GM12878 (cell line): ENCODE results near the gene GAS6. TPM values are rescaled to one million over a fixed set of nuclear protein-coding genes. Genes with fewer than 3 reads are reported as not detected.

Experiments
- ATAC-seq: fragments of 200-7000 bp; cut with Tn5 transposase; 3 replicates; pipeline ENCODE4 v1.9.1; 2020; ENCODE audit warnings: mild to moderate bottlenecking, moderate library complexity
- BruUV-seq: library from RNA; stranded (reverse); fragments of 400-500 nt; replicated peaks from 2 replicates; lab custom pipeline; 2021; lab: Mats Ljungman, UMichigan
- CTCF ChIA-PET: fragments of 300-600 bp; sonication (Branson Sonifier 250); formaldehyde crosslinking; extraction: SDS; loops from one replicate; lab custom pipeline; 2021; ENCODE audit warnings: inconsistent platforms; lab: Yijun Ruan, JAX
- POLR2A ChIA-PET: fragments of 350-600 bp; formaldehyde crosslinking; extraction: SDS; loops from one replicate; lab custom pipeline; 2021; ENCODE audit warnings: inconsistent platforms; lab: Charles Lee
- RAD21 ChIA-PET: fragments of 300-600 bp; sonication (Branson Sonifier 250); formaldehyde crosslinking; loops from one replicate; lab custom pipeline; 2023; ENCODE audit warnings: antibody characterized with exemption; ENCODE audit not compliant: unreplicated experiment; lab: Charles Lee
- SMC1A ChIA-PET: fragments of 300-600 bp; sonication (Branson Sonifier 250); formaldehyde crosslinking; loops from one replicate; lab custom pipeline; 2023; ENCODE audit not compliant: unreplicated experiment, uncharacterized antibody; lab: Charles Lee
- DNase-seq: peaks from one replicate; pipeline ENCODE4 v3.0.0-alpha.2; 2011; ENCODE audit warnings: low read depth, low spot score
- FAIRE-seq: peaks from 3 replicates; lab custom pipeline; 2011; peaks lifted over from hg19 to GRCh38; lab: Jason Lieb, UNC
- H2AFZ ChIP-seq: 2 replicates; pipeline ENCODE4 v1.6.0; 2011; ENCODE audit warnings: low read depth, low read length, control low read depth; ENCODE audit not compliant: control insufficient read depth
- H3K27ac ChIP-seq: 2 replicates; pipeline ENCODE4 v1.5.1; 2011; ENCODE audit warnings: control low read depth; ENCODE audit not compliant: control insufficient read depth, insufficient read depth
- H3K27me3 ChIP-seq, 2 experiments: replicated peaks in 1 of 2; 2 replicates each; pipeline versions ENCODE4 v1.6.0 to v1.6.1; 2011; ENCODE audit warnings: low read length in 1 of 2; ENCODE audit not compliant: control insufficient read depth in 2 of 2, insufficient read depth in 2 of 2
- H3K36me3 ChIP-seq, 2 experiments: 2 replicates each; pipeline ENCODE4 v1.5.1; 2011; ENCODE audit warnings: low read length in 1 of 2; ENCODE audit not compliant: control insufficient read depth in 2 of 2, insufficient read depth in 2 of 2
- H3K4me1 ChIP-seq: 2 replicates; pipeline ENCODE4 v1.6.1; 2011; ENCODE audit warnings: mild to moderate bottlenecking, low read length, moderate library complexity, mixed read lengths; ENCODE audit not compliant: control insufficient read depth, insufficient read depth
- H3K4me2 ChIP-seq: 2 replicates; pipeline ENCODE4 v1.6.0; 2011; ENCODE audit warnings: control low read depth; ENCODE audit not compliant: control insufficient read depth, insufficient read depth
- H3K4me3 ChIP-seq: fragments of 200-600 bp; sonication (generic); 2 replicates; pipeline ENCODE4 v1.5.1; 2016
- H3K79me2 ChIP-seq: 2 replicates; pipeline ENCODE4 v1.6.0; 2011; ENCODE audit warnings: low read length; ENCODE audit not compliant: control insufficient read depth, insufficient read depth
- H3K9ac ChIP-seq: 2 replicates; pipeline ENCODE4 v1.8.0; 2011; ENCODE audit warnings: low read length, control low read depth, mixed read lengths; ENCODE audit not compliant: control insufficient read depth, insufficient read depth
- H3K9me3 ChIP-seq: replicated peaks from 3 replicates; pipeline ENCODE4 v1.5.1; 2011; ENCODE audit warnings: mild to moderate bottlenecking, low read length; ENCODE audit not compliant: control insufficient read depth, insufficient read depth
- H4K20me1 ChIP-seq: 2 replicates; pipeline ENCODE4 v1.6.0; 2011; ENCODE audit not compliant: control insufficient read depth, insufficient read depth
- KLF5 ChIP-seq: fragments of 450-650 bp; IDR thresholded peaks from 2 replicates; pipeline ENCODE4 v1.6.1; 2014; ENCODE audit warnings: mild to moderate bottlenecking; ENCODE audit not compliant: partially characterized antibody
- POLR2AphosphoS2 ChIP-seq: IDR thresholded peaks from 2 replicates; pipeline ENCODE4 v1.6.1; 2011; ENCODE audit warnings: low read depth, mild to moderate bottlenecking, low read length, improper control_type of control experiment, moderate library complexity
- POU2F2 ChIP-seq: IDR thresholded peaks from 3 replicates; pipeline ENCODE4 v1.6.1; 2011; ENCODE audit warnings: low read depth, mild to moderate bottlenecking, low read length, borderline replicate concordance
- SMC3 ChIP-seq: IDR thresholded peaks from 2 replicates; pipeline ENCODE4 v1.6.1; 2011; ENCODE audit warnings: low read length, improper control_type of control experiment, borderline replicate concordance
- ZBED1 ChIP-seq: IDR thresholded peaks from 2 replicates; pipeline ENCODE4 v1.6.1; 2016; ENCODE audit warnings: borderline replicate concordance
- ZNF24 ChIP-seq: fragments of 450-650 bp; IDR thresholded peaks from 2 replicates; pipeline ENCODE4 v1.6.1; 2017; ENCODE audit warnings: antibody characterized with exemption, mild to moderate bottlenecking
- WGBS: methylation state at CpG from one replicate; pipeline ENCODE4 v1.1.6; 2016; ENCODE audit warnings: low lambda C conversion rate; ENCODE audit not compliant: insufficient replicate concordance, insufficient coverage; ENCODE audit errors: missing lambda C conversion rate; 5-methylcytosine and 5-hydroxymethylcytosine counted together
- in situ Hi-C: fragments of 300-500 bp; cut with MboI; formaldehyde crosslinking; loops from 9 replicates; pipeline ENCODE4 v1.14.3; 2018; ENCODE audit warnings: mixed read lengths
- intact Hi-C: fragments of 100-400 bp; cut with micrococcal nuclease; formaldehyde crosslinking; loops from one replicate; pipeline ENCODE4 v1.14.2; 2022; ENCODE audit not compliant: unreplicated experiment
- polyA plus RNA-seq, 11 experiments: library from polyadenylated mRNA; depleted of rRNA in 4 of 11; unstranded in 6 of 11; stranded (reverse) in 5 of 11; fragments of >200 nt; fragmentation: Nextera tagmentation in 4 of 11; fragmentation: Illumina TruSeq in 1 of 11; extraction: Ambion mirVana in 4 of 11; extraction: Trizol in 1 of 11; gene quantifications; 1 replicate in 1 of 11; 2 replicates in 10 of 11; pipeline versions ENCODE4 v1.2.1 to v1.2.3, GENCODE V29; 2011 to 2016; ENCODE audit warnings: inconsistent platforms in 2 of 11, missing spikeins in 2 of 11, low read depth in 1 of 11
- total RNA-seq, 4 experiments: library from RNA; depleted of rRNA in 3 of 4; stranded (reverse); fragments of >200 nt in 3 of 4; fragmentation: Illumina TruSeq in 1 of 4; extraction: Trizol in 1 of 4; gene quantifications; 2 replicates each; pipeline versions ENCODE4 v1.2.1 to v1.2.3, GENCODE V29; 2013 to 2021
- TF ChIP-seq, protein P1 (sequence below), 3 experiments: IDR thresholded peaks in 2 of 3; conservative IDR thresholded peaks in 1 of 3; 2 replicates each; pipeline ENCODE4 v1.5.1; 2011; ENCODE audit warnings: low read depth in 3 of 3, low read length in 3 of 3, mild to moderate bottlenecking in 3 of 3, control low read depth in 2 of 3, moderate library complexity in 2 of 3, inconsistent platforms in 1 of 3, mixed read lengths in 1 of 3; ENCODE audit not compliant: control insufficient read depth in 2 of 3, insufficient read depth in 1 of 3; ENCODE audit errors: extremely low read depth in 1 of 3
- TF ChIP-seq, protein P2 (sequence below): IDR thresholded peaks from 2 replicates; pipeline ENCODE4 v1.6.1; 2011; ENCODE audit warnings: borderline replicate concordance, low read depth, mild to moderate bottlenecking, moderate library complexity, mixed read lengths, low read length; ENCODE audit not compliant: insufficient read depth; ENCODE audit errors: extremely low read length
- TF ChIP-seq, protein P3 (sequence below): fragments of 450-650 bp; IDR thresholded peaks from 2 replicates; pipeline ENCODE4 v1.6.1; 2017; ENCODE audit warnings: mild to moderate bottlenecking, low read depth, inconsistent platforms; ENCODE audit not compliant: poor library complexity, severe bottlenecking
- TF ChIP-seq, protein P4 (sequence below): fragments of 450-650 bp; IDR thresholded peaks from 2 replicates; pipeline ENCODE4 v1.6.1; 2016; ENCODE audit warnings: mild to moderate bottlenecking

Gene GAS6
- total and polyA plus RNA-seq, 10 of the 15 experiments (the other 5 are each of a cell fraction or from before 2014, with no cell fraction given): 0.03 to 0.59 (median 0.10) TPM; not detected in 2

DNA sequence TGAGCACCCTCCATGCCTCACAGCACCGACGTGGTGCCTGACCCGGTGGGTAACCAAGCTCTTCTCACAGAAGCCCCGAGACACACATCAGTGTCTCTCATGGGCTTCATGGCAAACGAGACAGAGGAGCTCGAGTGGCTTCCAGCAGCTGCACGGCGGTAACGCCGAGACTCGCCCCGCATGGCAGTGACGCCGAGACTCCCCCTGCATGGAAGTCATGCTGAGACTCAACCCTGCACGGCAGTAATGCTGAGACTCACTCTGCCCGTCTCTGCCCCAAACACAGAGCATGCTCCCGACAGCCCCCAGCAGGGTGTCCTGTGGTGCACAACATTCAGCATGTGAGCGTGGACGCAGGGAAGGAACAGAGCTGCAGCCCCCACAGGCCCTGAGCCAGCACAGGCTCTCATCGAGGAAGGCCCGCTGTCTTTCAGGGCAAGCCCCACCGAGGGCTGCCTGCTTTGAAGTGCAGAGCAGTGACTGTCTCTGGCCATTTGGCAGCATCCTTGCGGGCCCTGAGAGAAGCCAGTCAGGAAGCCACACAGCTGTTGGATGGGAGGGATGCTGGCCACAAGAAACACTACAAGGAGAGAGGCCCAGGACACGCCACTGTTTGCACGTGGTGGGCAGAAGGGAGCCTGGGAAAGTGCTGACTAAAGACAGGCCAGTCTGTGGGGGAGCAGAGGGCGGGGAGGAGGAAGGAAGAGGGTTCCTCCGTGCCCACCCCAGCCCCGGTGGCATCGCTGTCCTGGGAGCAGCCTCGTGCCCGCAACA lies 9.5 kb downstream of the GAS6 start (continued):
- TF ChIP-seq, protein P1, sequence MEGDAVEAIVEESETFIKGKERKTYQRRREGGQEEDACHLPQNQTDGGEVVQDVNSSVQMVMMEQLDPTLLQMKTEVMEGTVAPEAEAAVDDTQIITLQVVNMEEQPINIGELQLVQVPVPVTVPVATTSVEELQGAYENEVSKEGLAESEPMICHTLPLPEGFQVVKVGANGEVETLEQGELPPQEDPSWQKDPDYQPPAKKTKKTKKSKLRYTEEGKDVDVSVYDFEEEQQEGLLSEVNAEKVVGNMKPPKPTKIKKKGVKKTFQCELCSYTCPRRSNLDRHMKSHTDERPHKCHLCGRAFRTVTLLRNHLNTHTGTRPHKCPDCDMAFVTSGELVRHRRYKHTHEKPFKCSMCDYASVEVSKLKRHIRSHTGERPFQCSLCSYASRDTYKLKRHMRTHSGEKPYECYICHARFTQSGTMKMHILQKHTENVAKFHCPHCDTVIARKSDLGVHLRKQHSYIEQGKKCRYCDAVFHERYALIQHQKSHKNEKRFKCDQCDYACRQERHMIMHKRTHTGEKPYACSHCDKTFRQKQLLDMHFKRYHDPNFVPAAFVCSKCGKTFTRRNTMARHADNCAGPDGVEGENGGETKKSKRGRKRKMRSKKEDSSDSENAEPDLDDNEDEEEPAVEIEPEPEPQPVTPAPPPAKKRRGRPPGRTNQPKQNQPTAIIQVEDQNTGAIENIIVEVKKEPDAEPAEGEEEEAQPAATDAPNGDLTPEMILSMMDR (IDR thresholded peaks at IDR 0.05 in 2 of 3, conservative IDR thresholded peaks at IDR 0.05 in 1 of 3; ENCODE audit: control insufficient read depth in 2 of 3, extremely low read depth in 1 of 3, insufficient read depth in 1 of 3, low read depth in 3 of 3, low read length in 3 of 3): no peak
- TF ChIP-seq POLR2AphosphoS2: no peak
- TF ChIP-seq ZBED1: no peak
- TF ChIP-seq ZNF24: no peak

DNA sequence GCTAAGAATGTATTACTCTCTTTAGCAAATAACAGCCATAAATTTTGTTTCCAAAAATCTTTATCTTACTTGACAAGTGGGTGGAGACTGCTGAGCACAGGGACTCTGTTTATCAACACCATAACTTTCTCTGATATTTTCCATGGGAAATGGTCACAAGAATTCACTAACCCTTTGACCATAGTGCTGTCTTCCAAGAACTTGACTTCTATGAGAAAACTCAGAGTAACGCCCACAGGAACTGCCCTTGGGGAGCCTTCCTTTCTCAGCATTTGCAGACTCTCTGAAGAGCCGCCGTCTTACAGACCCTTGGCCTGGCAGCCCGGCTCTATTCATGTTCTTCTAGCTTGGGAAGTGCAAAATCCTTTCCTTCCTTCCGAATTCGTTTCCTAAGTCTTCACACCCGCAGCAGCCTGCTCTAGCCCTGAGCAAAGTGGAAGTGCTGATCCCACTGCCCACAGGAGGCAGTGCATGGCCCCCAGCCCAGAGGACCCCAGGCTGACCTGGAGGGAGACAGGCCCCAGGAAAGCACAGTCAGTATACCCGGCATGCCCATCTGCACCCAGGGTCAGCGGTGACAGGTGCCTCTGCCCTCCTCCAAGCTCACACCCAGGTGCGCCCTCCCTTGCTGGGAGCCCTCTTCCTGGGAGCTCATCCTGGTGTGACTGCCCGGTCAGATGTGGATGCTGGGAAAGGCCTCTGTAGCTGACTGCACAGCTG lies 10.2 kb downstream of the GAS6 start:
- BruUV-seq: no TSS peak
- SMC1A ChIA-PET: no interaction called here
- RAD21 ChIA-PET: no interaction called here
- H3K27ac ChIP-seq: no peak overlapping the region
- peaks cover 2 to 3% of the 10 kb centered on the region in 2 experiments; a peak in 3 of 4 replicates for H3K27me3 ChIP-seq
- DNase-seq: no peak
- H3K4me1 ChIP-seq: no peaks in the 10 kb centered on the region
- CTCF ChIA-PET: no interaction called here
- no peaks in the 10 kb centered on the region for H3K79me2 ChIP-seq
- TF ChIP-seq KLF5: no peak
- TF ChIP-seq, protein P2, sequence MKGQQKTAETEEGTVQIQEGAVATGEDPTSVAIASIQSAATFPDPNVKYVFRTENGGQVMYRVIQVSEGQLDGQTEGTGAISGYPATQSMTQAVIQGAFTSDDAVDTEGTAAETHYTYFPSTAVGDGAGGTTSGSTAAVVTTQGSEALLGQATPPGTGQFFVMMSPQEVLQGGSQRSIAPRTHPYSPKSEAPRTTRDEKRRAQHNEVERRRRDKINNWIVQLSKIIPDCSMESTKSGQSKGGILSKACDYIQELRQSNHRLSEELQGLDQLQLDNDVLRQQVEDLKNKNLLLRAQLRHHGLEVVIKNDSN: no peak
- no peak for TF ChIP-seq SMC3
- TF ChIP-seq POU2F2: no peak
- TF ChIP-seq, protein P3, sequence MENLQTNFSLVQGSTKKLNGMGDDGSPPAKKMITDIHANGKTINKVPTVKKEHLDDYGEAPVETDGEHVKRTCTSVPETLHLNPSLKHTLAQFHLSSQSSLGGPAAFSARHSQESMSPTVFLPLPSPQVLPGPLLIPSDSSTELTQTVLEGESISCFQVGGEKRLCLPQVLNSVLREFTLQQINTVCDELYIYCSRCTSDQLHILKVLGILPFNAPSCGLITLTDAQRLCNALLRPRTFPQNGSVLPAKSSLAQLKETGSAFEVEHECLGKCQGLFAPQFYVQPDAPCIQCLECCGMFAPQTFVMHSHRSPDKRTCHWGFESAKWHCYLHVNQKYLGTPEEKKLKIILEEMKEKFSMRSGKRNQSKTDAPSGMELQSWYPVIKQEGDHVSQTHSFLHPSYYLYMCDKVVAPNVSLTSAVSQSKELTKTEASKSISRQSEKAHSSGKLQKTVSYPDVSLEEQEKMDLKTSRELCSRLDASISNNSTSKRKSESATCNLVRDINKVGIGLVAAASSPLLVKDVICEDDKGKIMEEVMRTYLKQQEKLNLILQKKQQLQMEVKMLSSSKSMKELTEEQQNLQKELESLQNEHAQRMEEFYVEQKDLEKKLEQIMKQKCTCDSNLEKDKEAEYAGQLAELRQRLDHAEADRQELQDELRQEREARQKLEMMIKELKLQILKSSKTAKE: no peak
- TF ChIP-seq, protein P4, sequence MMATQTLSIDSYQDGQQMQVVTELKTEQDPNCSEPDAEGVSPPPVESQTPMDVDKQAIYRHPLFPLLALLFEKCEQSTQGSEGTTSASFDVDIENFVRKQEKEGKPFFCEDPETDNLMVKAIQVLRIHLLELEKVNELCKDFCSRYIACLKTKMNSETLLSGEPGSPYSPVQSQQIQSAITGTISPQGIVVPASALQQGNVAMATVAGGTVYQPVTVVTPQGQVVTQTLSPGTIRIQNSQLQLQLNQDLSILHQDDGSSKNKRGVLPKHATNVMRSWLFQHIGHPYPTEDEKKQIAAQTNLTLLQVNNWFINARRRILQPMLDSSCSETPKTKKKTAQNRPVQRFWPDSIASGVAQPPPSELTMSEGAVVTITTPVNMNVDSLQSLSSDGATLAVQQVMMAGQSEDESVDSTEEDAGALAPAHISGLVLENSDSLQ: no peak
- TF ChIP-seq, all 136 proteins: peak for 0
- in situ Hi-C loops: no loop called here
- intact Hi-C loops: no loop called here
- H3K9ac ChIP-seq: no peak overlapping the region
- no peak overlapping the region for H2AFZ ChIP-seq
- H3K9me3 ChIP-seq: no peaks in the 10 kb centered on the region
- no peak overlapping the region for H3K4me2 ChIP-seq
- no peaks in the 10 kb centered on the region for H4K20me1 ChIP-seq
- WGBS: 35% methylated on average over 11 of the region's 11 CpGs
- no peak overlapping the region for H3K4me3 ChIP-seq
- no peaks in the 10 kb centered on the region for H3K36me3 ChIP-seq
- ATAC-seq (no peak), FAIRE-seq (no peak)
- POLR2A ChIA-PET: no interaction called here
